CD14-positive monocyte (primary cell): ENCODE data around the gene AMPD3. TPM values are rescaled to one million over a fixed set of nuclear protein-coding genes. Genes with fewer than 3 reads are reported as not detected.

Experiments
- DNase-seq, 3 donors: peaks; one replicate each; pipeline ENCODE4 v3.0.0-alpha.2; 2011 to 2022
- H2AFZ ChIP-seq: 2 replicates; pipeline ENCODE4 v1.6.0; 2012; ENCODE audit warnings: mild to moderate bottlenecking, low read depth, low read length, inconsistent platforms; ENCODE audit not compliant: insufficient read depth, poor library complexity, severe bottlenecking
- H3K27ac ChIP-seq, 2 donors: 1 replicate in 1 of 2; 2 replicates in 1 of 2; pipeline ENCODE4 v1.5.1; 2012 to 2013; ENCODE audit warnings: low read length in 2 of 2, control low read depth in 1 of 2, inconsistent platforms in 1 of 2, low read depth in 1 of 2, mild to moderate bottlenecking in 1 of 2
- H3K27me3 ChIP-seq, 2 donors: one replicate each; pipeline versions ENCODE4 v1.6.0 to v1.6.1; 2011 to 2013; ENCODE audit warnings: low read length in 2 of 2; ENCODE audit not compliant: control insufficient read depth in 2 of 2, insufficient read depth in 2 of 2
- H3K36me3 ChIP-seq, 2 donors: replicated peaks in 1 of 2; 1 replicate in 1 of 2; 2 replicates in 1 of 2; pipeline versions ENCODE4 v1.5.1 to v1.6.1; 2012 to 2013; ENCODE audit warnings: low read length in 2 of 2, control low read depth in 1 of 2, inconsistent platforms in 1 of 2, mild to moderate bottlenecking in 1 of 2; ENCODE audit not compliant: insufficient read depth in 2 of 2, control insufficient read depth in 1 of 2
- H3K4me1 ChIP-seq, 2 donors: 1 replicate in 1 of 2; 2 replicates in 1 of 2; pipeline versions ENCODE4 v1.5.1 to v1.6.1; 2012 to 2013; ENCODE audit warnings: low read length in 2 of 2, control low read depth in 1 of 2, inconsistent platforms in 1 of 2, mild to moderate bottlenecking in 1 of 2, moderate library complexity in 1 of 2; ENCODE audit not compliant: insufficient read depth in 2 of 2, control insufficient read depth in 1 of 2
- H3K4me2 ChIP-seq: replicated peaks from 2 replicates; pipeline ENCODE3; 2012; ENCODE audit warnings: low read length, moderate library complexity, mild to moderate bottlenecking; ENCODE audit not compliant: poor library complexity, severe bottlenecking; ENCODE audit errors: extremely low read depth
- H3K4me3 ChIP-seq, 3 experiments: fragments of 200-600 bp in 1 of 3; sonication (generic) in 1 of 3; replicated peaks in 1 of 3; 1 replicate in 2 of 3; 2 replicates in 1 of 3; pipeline ENCODE4 v1.5.1; 2011 to 2013; ENCODE audit warnings: low read length in 3 of 3, mild to moderate bottlenecking in 3 of 3, control low read depth in 2 of 3, low read depth in 2 of 3, inconsistent platforms in 1 of 3, moderate library complexity in 1 of 3
- H3K79me2 ChIP-seq: 2 replicates; pipeline ENCODE4 v1.6.0; 2012; ENCODE audit warnings: mild to moderate bottlenecking, control low read depth, inconsistent platforms, low read length, moderate library complexity; ENCODE audit not compliant: insufficient read depth
- H3K9ac ChIP-seq: 2 replicates; pipeline ENCODE4 v1.6.0; 2017; ENCODE audit warnings: low read length, mild to moderate bottlenecking; ENCODE audit not compliant: insufficient read depth, poor library complexity, severe bottlenecking
- H3K9me3 ChIP-seq, 2 donors: replicated peaks in 1 of 2; 1 replicate in 1 of 2; 2 replicates in 1 of 2; pipeline versions ENCODE4 v1.5.1 to v1.6.1; 2012 to 2013; ENCODE audit warnings: low read length in 2 of 2, control low read depth in 1 of 2; ENCODE audit not compliant: control insufficient read depth in 1 of 2, insufficient read depth in 1 of 2
- H4K20me1 ChIP-seq: 2 replicates; pipeline ENCODE4 v1.6.0; 2012; ENCODE audit warnings: mild to moderate bottlenecking, low read length, control low read depth, moderate library complexity; ENCODE audit not compliant: insufficient read depth
- H3K27ac Mint-ChIP-seq, 7 donors: one replicate each; pipeline ENCODE4 v1.8.0; 2020; ENCODE audit warnings: mild to moderate bottlenecking in 7 of 7, mixed read lengths in 7 of 7, moderate library complexity in 6 of 7, inconsistent platforms in 2 of 7
- H3K27me3 Mint-ChIP-seq, 3 donors: one replicate each; pipeline ENCODE4 v1.8.0; 2021 to 2022; ENCODE audit warnings: low read depth in 3 of 3, mild to moderate bottlenecking in 3 of 3, mixed read lengths in 3 of 3, moderate library complexity in 3 of 3, inconsistent platforms in 1 of 3
- H3K36me3 Mint-ChIP-seq, 2 donors: one replicate each; pipeline ENCODE4 v1.8.0; 2020; ENCODE audit warnings: mixed read lengths in 2 of 2, inconsistent platforms in 1 of 2, mild to moderate bottlenecking in 1 of 2
- H3K4me1 Mint-ChIP-seq: one replicate; pipeline ENCODE4 v1.8.0; 2020; ENCODE audit warnings: mild to moderate bottlenecking, mixed read lengths
- H3K4me3 Mint-ChIP-seq, 2 donors: one replicate each; pipeline ENCODE4 v1.8.0; 2020; ENCODE audit warnings: mild to moderate bottlenecking in 2 of 2, mixed read lengths in 2 of 2, moderate library complexity in 1 of 2
- H3K9me3 Mint-ChIP-seq, 7 donors: one replicate each; pipeline ENCODE4 v1.8.0; 2020 to 2022; ENCODE audit warnings: mixed read lengths in 7 of 7, mild to moderate bottlenecking in 6 of 7, moderate library complexity in 6 of 7, inconsistent platforms in 2 of 7
- CTCF ChIP-seq: fragments of 200-600 bp; IDR thresholded peaks from one replicate; pipeline ENCODE4 v1.8.0; 2022; ENCODE audit warnings: antibody characterized with exemption, mild to moderate bottlenecking
- WGBS: methylation state at CpG from one replicate; pipeline ENCODE4 v1.1.5; 2013; ENCODE audit warnings: missing lambda C conversion rate; ENCODE audit not compliant: insufficient coverage; 5-methylcytosine and 5-hydroxymethylcytosine counted together
- intact Hi-C, 2 donors: fragments of 100-400 bp; cut with micrococcal nuclease; formaldehyde crosslinking; loops; one replicate each; pipeline versions ENCODE4 v1.15.0 to v1.15.1; 2023
- polyA plus RNA-seq, 3 donors: library from polyadenylated mRNA; depleted of rRNA in 1 of 3; unstranded in 2 of 3; stranded (reverse) in 1 of 3; fragments of 300-500 nt in 2 of 3; fragments of >200 nt in 1 of 3; fragmentation: Illumina TruSeq in 2 of 3; gene quantifications; 1 replicate in 2 of 3; 2 replicates in 1 of 3; pipeline ENCODE4 v1.2.3, GENCODE V29; 2012 to 2021

The AMPD3 gene
- polyA plus RNA-seq, 3 donors, result 10.5 to 24.3 (median 14.3) TPM

GRCh38 chr11:10493041-10493663 lies 38.1 kb downstream of the AMPD3 start:
- peaks cover 0 to 2% (median 0%) of the 10 kb centered on the region in 7 donors for H3K9me3 Mint-ChIP-seq
- TF ChIP-seq CTCF, result no peak
- H3K27ac Mint-ChIP-seq, result peak overlapping the region in 2 of 7 donors; percentile 59 to 72
- H3K27ac ChIP-seq, result no peak overlapping the region
- no peaks in the 10 kb centered on the region for H3K27me3 ChIP-seq
- no peak overlapping the region for H3K4me3 ChIP-seq
- H3K9ac ChIP-seq, result no peak overlapping the region
- H3K9me3 ChIP-seq, result no peaks in the 10 kb centered on the region
- peak in 1 of 3 donors; percentile 4 for DNase-seq
- 97% methylated on average over 16 of the region's 18 CpGs for WGBS
- no peaks in the 10 kb centered on the region for H3K4me1 ChIP-seq
- intact Hi-C loops, result no loop called here
- peaks cover 39% of the 10 kb centered on the region for H4K20me1 ChIP-seq
- H3K4me1 Mint-ChIP-seq, result peaks cover 11% of the 10 kb centered on the region
- H3K4me3 Mint-ChIP-seq, result no peak overlapping the region
- H3K36me3 Mint-ChIP-seq, result peaks cover 98 to 100% of the 10 kb centered on the region in 2 donors
- no peaks in the 10 kb centered on the region for H3K27me3 Mint-ChIP-seq
- peaks cover 90 to 100% of the 10 kb centered on the region in 2 donors for H3K36me3 ChIP-seq
- H2AFZ ChIP-seq, result no peak overlapping the region
- H3K79me2 ChIP-seq, result peaks cover 10% of the 10 kb centered on the region
- no peak overlapping the region for H3K4me2 ChIP-seq

GRCh38 chr11:10494636-10495463 lies 39.8 kb downstream of the AMPD3 start:
- no peak overlapping the region for H3K4me2 ChIP-seq
- H3K9me3 ChIP-seq, result no peaks in the 10 kb centered on the region
- H3K79me2 ChIP-seq, result peaks cover 11% of the 10 kb centered on the region
- no peak overlapping the region for H3K27ac ChIP-seq
- peaks cover 94 to 100% of the 10 kb centered on the region in 2 donors for H3K36me3 ChIP-seq
- H3K27me3 ChIP-seq, result no peaks in the 10 kb centered on the region
- peaks cover 92 to 100% of the 10 kb centered on the region in 2 donors for H3K36me3 Mint-ChIP-seq
- H2AFZ ChIP-seq, result no peak overlapping the region
- H3K27me3 Mint-ChIP-seq, result no peaks in the 10 kb centered on the region
- H3K4me1 Mint-ChIP-seq, result peaks cover 9% of the 10 kb centered on the region
- peaks cover 35% of the 10 kb centered on the region for H4K20me1 ChIP-seq
- peak in 1 of 3 donors; percentile 2 for DNase-seq
- H3K4me1 ChIP-seq, result no peaks in the 10 kb centered on the region
- H3K27ac Mint-ChIP-seq, result no peak overlapping the region
- no peak overlapping the region for H3K4me3 Mint-ChIP-seq
- no peak overlapping the region for H3K4me3 ChIP-seq
- TF ChIP-seq CTCF, result no peak
- H3K9ac ChIP-seq, result no peak overlapping the region
- intact Hi-C loops, result no loop called here
- 97% methylated on average over 7 of the region's 14 CpGs for WGBS
- H3K9me3 Mint-ChIP-seq, result no peaks in the 10 kb centered on the region
